ENCODE results near the gene DNAH14. TPM values are rescaled to one million over a fixed set of nuclear protein-coding genes. Genes with fewer than 3 reads are reported as not detected.

The DNAH14 gene
- total RNA-seq, 1 experiment from 2014 or later, result 77.2 TPM

GRCh38 chr1:225435957-225436392 lies 506.5 kb downstream of the DNAH14 start:
- Histone ChIP-seq H3K27ac (no peak overlapping the region), H3K27me3 (no peaks in the 10 kb centered on the region), H3K4me1 (no peaks in the 10 kb centered on the region), H3K9me3 (replicated peaks) (no peaks in the 10 kb centered on the region), H3K36me3 (no peaks in the 10 kb centered on the region), H3K4me3 (no peak overlapping the region)
- DNase-seq, result no peak

GRCh38 chr1:225437710-225438437 lies 508.4 kb downstream of the DNAH14 start:
- Histone ChIP-seq H3K27ac (no peak overlapping the region), H3K36me3 (no peaks in the 10 kb centered on the region), H3K27me3 (no peaks in the 10 kb centered on the region), H3K4me1 (no peaks in the 10 kb centered on the region; the same call in 1 of the 2 replicates), H3K9me3 (replicated peaks) (no peaks in the 10 kb centered on the region), H3K4me3 (no peak overlapping the region)
- DNase-seq, result peak in 1 of 2 experiments; percentile 50

GRCh38 chr1:225440380-225441221 lies 511.1 kb downstream of the DNAH14 start:
- Histone ChIP-seq H3K27ac (no peak overlapping the region), H3K9me3 (replicated peaks) (no peaks in the 10 kb centered on the region), H3K27me3 (no peaks in the 10 kb centered on the region), H3K4me1 (peaks cover 9% of the 10 kb centered on the region), H3K4me3 (no peak overlapping the region), H3K36me3 (no peaks in the 10 kb centered on the region)
- DNase-seq, result no peak

DNA sequence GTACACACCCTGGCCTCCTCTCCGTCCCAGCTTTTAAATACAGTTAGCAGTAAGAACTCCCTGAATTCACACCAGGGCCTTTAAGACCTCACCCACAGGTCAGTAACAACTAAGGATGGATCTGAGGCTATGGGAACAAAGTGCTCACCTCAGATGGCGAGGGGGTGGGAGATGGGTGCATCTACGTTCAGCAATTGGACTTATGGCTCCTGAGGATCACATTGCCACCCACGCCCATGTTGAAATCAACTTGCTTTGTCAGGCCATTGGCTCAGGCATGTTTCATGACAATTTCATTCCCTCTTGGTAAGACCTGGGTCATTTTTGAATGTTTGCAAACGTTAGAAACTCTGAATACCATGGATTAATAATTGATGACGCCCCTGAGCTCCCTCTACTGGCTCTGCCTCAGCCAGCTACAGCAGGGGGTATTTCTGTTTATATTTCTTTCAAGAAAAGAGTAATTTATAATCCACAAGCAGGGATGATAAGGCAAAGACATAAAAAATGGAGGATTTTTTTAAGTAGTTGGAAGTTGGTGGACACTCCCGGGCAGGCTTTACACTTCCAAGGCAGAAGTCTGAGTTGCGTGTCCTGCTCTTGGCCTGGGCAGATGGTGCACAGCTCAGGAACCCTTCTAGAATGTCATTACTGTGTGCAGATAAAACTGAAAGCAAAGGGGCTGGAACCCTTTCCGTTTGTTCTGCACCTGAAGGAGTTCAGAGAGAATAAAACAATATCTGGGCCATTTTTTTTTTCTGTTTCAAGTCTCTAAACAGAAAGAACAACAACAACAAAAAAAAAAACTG lies 512.0 kb downstream of the DNAH14 start:
- Histone ChIP-seq H3K27me3 (no peaks in the 10 kb centered on the region), H3K27ac (no peak overlapping the region), H3K36me3 (no peaks in the 10 kb centered on the region), H3K4me1 (peaks cover 11% of the 10 kb centered on the region), H3K4me3 (no peak overlapping the region), H3K9me3 (replicated peaks) (no peaks in the 10 kb centered on the region)
- DNase-seq, result no peak

DNA sequence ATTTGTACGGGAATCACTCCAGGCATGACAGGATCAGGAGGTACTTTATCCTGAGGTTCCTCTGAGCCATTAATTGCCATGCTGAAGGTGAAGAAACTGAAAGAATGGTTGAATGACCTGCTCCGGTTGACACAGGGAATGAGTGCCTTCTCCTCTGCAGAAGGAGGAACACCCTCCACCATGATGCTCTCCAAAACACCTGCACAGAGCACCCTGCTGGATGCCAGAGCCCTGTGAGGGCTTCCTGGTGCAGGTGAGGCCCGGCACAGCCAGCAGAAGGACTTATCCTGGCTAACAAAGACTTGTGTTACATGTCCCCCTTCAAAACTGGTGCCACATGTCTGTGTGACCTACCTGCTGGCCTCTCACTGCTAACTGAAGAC lies 512.6 kb downstream of the DNAH14 start:
- Histone ChIP-seq H3K4me3 (no peak overlapping the region), H3K9me3 (replicated peaks) (no peaks in the 10 kb centered on the region), H3K36me3 (no peaks in the 10 kb centered on the region), H3K27me3 (no peaks in the 10 kb centered on the region), H3K4me1 (peaks cover 11% of the 10 kb centered on the region), H3K27ac (no peak overlapping the region)
- DNase-seq, result no peak

DNA sequence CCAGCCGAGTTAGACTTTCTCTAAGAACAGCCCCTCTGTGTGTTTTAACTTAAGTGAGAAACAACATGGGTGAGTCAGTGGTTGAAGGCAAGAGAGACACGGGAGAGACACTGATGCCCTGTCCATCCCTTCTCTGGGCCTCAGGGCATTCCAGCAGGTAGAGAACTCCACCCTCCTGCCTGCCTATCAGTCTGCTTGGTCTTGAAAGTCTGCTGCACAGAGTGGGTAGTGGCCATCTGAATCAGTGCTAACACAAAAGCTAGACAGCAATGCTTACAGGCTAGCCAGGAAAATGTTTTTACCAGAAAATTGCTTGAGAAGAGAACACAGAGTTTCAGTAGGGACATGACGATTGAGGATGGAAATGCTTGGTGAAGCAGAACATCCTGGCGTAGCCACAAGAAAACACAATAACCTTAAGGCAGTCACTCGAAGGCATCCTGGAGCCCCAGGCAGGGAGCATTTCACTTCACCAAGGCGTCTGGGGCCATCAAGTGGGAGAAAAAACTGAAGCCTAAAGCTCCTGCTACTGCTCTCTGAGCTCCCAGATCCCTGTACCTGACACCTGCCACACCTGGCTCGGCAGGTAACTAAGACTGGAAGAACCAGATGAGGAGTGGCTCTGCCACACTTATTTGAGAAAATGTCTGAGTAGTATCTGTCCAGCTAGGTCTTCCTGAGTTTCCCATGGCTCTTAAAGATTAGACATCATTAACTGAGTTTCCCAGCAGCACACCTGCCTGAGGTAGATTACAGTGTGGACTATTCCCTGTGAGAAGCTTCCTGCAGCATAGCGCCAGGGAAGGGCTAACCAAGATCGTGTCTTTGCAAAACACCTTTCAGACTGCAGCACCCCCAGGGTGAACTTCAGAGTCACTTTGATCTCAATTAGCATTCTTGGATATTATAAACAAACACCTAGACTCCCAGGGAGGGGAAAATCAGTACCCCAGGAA lies 516.4 kb downstream of the DNAH14 start:
- Histone ChIP-seq H3K4me1 (peaks cover 11% of the 10 kb centered on the region), H3K27ac (no peak overlapping the region), H3K4me3 (no peak overlapping the region; the same call in 1 of the 2 replicates), H3K36me3 (no peaks in the 10 kb centered on the region), H3K9me3 (replicated peaks) (no peaks in the 10 kb centered on the region), H3K27me3 (peaks cover 4% of the 10 kb centered on the region; the same call in 1 of the 2 replicates)
- DNase-seq, result no peak

DNA sequence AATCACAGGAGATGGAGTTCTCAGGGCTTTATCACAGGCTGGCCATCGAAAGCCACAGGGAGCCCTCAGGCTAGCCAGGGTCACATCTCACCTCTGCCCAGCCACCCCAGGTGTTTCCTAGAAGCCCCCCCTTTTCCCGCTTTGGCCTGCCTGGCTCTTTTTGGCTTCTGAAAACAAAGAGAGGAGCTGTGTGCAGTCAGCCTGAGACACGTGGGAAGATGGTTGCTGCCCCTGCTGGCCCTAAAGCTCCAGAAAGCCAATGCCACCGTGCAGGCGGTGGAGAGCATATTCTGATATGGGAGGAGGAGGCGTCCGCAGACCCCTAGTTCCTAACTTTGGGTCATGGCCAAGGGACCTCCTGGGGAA lies 517.1 kb downstream of the DNAH14 start:
- Histone ChIP-seq H3K27me3 (peaks cover 4% of the 10 kb centered on the region; the same call in 1 of the 2 replicates), H3K36me3 (no peaks in the 10 kb centered on the region), H3K4me3 (no peak overlapping the region), H3K9me3 (replicated peaks) (no peaks in the 10 kb centered on the region), H3K4me1 (peaks cover 11% of the 10 kb centered on the region), H3K27ac (no peak overlapping the region)
- no peak for DNase-seq

GRCh38 chr1:225446981-225447615 lies 517.6 kb downstream of the DNAH14 start:
- Histone ChIP-seq H3K36me3 (no peaks in the 10 kb centered on the region), H3K9me3 (replicated peaks) (no peaks in the 10 kb centered on the region), H3K27me3 (peaks cover 4% of the 10 kb centered on the region; the same call in 1 of the 2 replicates), H3K27ac (no peak overlapping the region), H3K4me3 (no peak overlapping the region), H3K4me1 (peaks cover 11% of the 10 kb centered on the region)
- no peak for DNase-seq

DNA sequence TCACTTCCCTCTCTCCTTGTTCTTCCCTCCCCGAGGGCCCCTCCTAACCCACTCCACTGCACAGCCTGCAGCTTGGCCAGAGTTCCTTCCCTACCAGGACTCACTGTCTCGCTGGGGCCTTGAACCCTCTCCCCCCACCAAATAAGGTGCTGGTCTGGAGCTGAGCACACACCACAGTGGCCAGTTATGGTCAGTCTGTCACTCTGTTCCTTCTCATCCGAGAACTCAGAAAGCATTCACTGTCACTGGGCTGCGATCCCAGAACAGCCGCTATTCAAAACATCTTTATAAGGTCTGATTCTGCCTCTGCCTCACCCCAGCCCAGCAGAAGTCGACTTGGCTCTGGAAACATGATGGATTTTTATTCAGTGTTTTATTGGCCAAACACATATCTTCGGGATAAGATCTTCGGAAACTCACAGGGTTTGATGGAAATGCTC lies 518.2 kb downstream of the DNAH14 start:
- H3K27ac ChIP-seq, result no peak overlapping the region
- DNase-seq, result no peak
- no peaks in the 10 kb centered on the region for H3K9me3 ChIP-seq (replicated peaks)
- H3K4me3 ChIP-seq, result no peak overlapping the region
- H3K36me3 ChIP-seq, result no peaks in the 10 kb centered on the region
- peaks cover 4% of the 10 kb centered on the region; the same call in 1 of the 2 replicates for H3K27me3 ChIP-seq
- peaks cover 11% of the 10 kb centered on the region for H3K4me1 ChIP-seq

GRCh38 chr1:225448146-225448805 lies 518.8 kb downstream of the DNAH14 start:
- Histone ChIP-seq H3K4me1 (peaks cover 7% of the 10 kb centered on the region), H3K36me3 (no peaks in the 10 kb centered on the region), H3K4me3 (no peak overlapping the region), H3K27me3 (peaks cover 4% of the 10 kb centered on the region; the same call in 1 of the 2 replicates), H3K27ac (no peak overlapping the region), H3K9me3 (replicated peaks) (no peaks in the 10 kb centered on the region)
- DNase-seq, result peak in 1 of 2 experiments; percentile 34
